MCF 10A (cell line): ENCODE results near the gene SERPINE1. TPM values are rescaled to one million over a fixed set of nuclear protein-coding genes. Genes with fewer than 3 reads are reported as not detected.

Experiments used
- BruUV-seq: library from RNA; stranded (reverse); fragments of 400-500 nt; replicated peaks from 2 replicates; lab custom pipeline; 2021; lab: Mats Ljungman, UMichigan
- CTCF ChIA-PET: fragments of 300-600 bp; sonication (Branson Sonifier 250); formaldehyde crosslinking; extraction: SDS; loops from one replicate; lab custom pipeline; 2021; ENCODE audit warnings: antibody characterized with exemption, inconsistent platforms; lab: Yijun Ruan, JAX
- POLR2A ChIA-PET: fragments of 300-600, 350-650 bp; sonication (Branson Sonifier 250); formaldehyde crosslinking; extraction: SDS; loops from one replicate; lab custom pipeline; 2020; ENCODE audit warnings: antibody characterized with exemption, inconsistent platforms; lab: Yijun Ruan, JAX
- DNase-seq: peaks from one replicate; pipeline ENCODE4 v3.0.0-alpha.2; 2018; ENCODE audit not compliant: unreplicated experiment
- H3K27ac Mint-ChIP-seq: one replicate; pipeline ENCODE4 v1.8.0; 2022; ENCODE audit warnings: mild to moderate bottlenecking, low read depth, mixed read lengths; ENCODE audit not compliant: unreplicated experiment
- H3K27me3 Mint-ChIP-seq: one replicate; pipeline ENCODE4 v1.8.0; 2022; ENCODE audit warnings: mixed read lengths; ENCODE audit not compliant: insufficient read depth, unreplicated experiment
- H3K36me3 Mint-ChIP-seq: one replicate; pipeline ENCODE4 v1.8.0; 2022; ENCODE audit warnings: mild to moderate bottlenecking, moderate library complexity, mixed read lengths; ENCODE audit not compliant: insufficient read depth, unreplicated experiment
- H3K4me1 Mint-ChIP-seq: one replicate; pipeline ENCODE4 v1.8.0; 2022; ENCODE audit warnings: mixed read lengths; ENCODE audit not compliant: insufficient read depth, unreplicated experiment
- H3K4me3 Mint-ChIP-seq: one replicate; pipeline ENCODE4 v1.8.0; 2022; ENCODE audit warnings: mild to moderate bottlenecking, moderate library complexity, mixed read lengths; ENCODE audit not compliant: unreplicated experiment
- H3K9me3 Mint-ChIP-seq: one replicate; pipeline ENCODE4 v1.8.0; 2022; ENCODE audit warnings: mixed read lengths; ENCODE audit not compliant: unreplicated experiment
- intact Hi-C: fragments of 100-400 bp; cut with micrococcal nuclease; formaldehyde crosslinking; loops from 2 replicates; pipeline ENCODE4 v1.14.1; 2022
- total RNA-seq: library from RNA; stranded (reverse); gene quantifications from 2 replicates; pipeline ENCODE4 v1.2.3, GENCODE V29; 2022
- TF ChIP-seq, protein P1 (sequence below): fragments of 200-600 bp; IDR thresholded peaks from one replicate; pipeline ENCODE4 v1.8.0; 2022; ENCODE audit warnings: antibody characterized with exemption, mild to moderate bottlenecking; ENCODE audit not compliant: unreplicated experiment

Gene SERPINE1
- total RNA-seq, 1 experiment from 2014 or later = 80.6 TPM

DNA sequence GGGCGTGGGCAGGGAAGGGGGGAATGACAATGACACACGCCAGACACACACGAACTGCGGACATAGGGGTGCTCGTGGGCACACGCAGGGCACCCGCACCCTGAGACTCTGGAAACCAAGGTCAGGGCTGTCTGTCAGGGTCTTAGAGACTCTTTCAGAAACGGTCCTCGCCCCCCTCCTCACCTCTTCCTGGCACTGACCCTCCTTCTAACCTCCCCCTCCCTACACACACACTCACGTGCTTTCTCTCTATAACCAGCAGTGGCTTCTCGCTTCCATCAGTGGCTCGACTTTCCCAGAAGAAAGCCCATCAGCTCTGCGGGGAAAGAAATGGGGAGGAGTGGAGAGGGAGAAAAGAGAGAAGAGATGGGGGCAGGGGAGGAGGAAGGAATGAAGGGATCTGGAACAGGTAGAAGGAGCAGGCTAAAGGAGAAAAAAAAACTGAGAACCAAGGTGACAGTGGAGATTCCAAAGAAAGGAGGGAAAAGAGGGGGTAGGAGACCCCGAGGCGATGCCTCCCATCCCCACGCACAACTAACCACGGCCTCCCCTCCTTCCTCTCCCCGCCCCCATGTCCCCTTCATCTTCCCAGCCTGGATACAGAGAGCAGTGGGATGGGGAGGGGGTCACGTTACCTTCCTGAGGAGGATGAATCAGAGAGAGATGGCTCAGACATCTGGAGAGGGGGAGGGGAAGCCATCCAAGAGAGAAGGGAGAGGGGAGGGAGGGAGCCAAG, 40.2 kb downstream of the SERPINE1 start:
- intact Hi-C loops = no loop called here

DNA sequence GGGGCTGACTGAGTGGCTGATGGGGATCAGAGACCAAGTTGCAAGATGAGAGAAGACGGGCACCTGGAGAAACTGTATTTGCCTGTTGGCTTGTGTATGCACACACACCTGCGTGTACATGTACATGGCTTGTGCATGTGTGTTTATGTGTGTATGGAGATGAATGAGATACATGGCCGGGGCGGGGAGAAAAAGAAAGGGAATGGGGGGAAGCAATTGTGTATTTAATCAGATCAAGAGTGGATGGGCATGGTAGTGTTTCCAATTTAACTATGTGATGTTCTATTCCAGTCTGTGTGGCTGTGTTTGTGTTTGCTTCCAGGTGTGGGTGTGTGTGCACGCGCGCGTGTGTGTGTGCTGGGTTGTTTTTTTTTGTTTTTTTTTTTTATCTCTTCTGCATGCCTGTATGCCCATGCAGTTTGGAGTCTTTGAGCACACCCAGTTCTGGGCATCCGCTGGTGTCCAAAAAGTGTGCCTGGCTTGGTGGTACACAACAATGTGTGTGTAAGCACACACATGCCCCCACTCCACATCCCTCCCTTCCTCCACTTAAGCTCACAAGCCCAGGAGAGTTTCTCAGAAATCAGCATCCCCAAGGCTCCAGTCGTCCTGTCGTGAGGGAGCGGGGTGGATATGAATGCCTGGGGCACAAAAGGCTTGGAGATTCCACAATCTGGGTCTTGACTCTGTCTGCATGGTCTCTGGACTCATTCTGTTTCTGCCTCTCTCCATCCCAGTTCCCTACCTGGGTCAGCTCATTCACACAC, 40.9 kb downstream of the SERPINE1 start:
- no TSS peak for BruUV-seq
- Mint-ChIP-seq H3K9me3 (no peaks in the 10 kb centered on the region), H3K4me3 (no peak overlapping the region), H3K27ac (no peak overlapping the region), H3K4me1 (peaks cover 50% of the 10 kb centered on the region), H3K27me3 (peaks cover 77% of the 10 kb centered on the region), H3K36me3 (peaks cover 4% of the 10 kb centered on the region)
- ChIA-PET CTCF (interaction anchor here (0.6 to 1.8 kb wide), 11 partner anchors 9 to 319 kb away, joined by 3 to 13 read pairs (median 3); partner anchors contain the start of gene FIS1), POLR2A (interaction anchor here (0.5 kb wide), 1 partner anchor 304 kb away, joined by 3 read pairs; no protein-coding TSS in a partner anchor)
- no peak for DNase-seq
- TF ChIP-seq, protein P1, sequence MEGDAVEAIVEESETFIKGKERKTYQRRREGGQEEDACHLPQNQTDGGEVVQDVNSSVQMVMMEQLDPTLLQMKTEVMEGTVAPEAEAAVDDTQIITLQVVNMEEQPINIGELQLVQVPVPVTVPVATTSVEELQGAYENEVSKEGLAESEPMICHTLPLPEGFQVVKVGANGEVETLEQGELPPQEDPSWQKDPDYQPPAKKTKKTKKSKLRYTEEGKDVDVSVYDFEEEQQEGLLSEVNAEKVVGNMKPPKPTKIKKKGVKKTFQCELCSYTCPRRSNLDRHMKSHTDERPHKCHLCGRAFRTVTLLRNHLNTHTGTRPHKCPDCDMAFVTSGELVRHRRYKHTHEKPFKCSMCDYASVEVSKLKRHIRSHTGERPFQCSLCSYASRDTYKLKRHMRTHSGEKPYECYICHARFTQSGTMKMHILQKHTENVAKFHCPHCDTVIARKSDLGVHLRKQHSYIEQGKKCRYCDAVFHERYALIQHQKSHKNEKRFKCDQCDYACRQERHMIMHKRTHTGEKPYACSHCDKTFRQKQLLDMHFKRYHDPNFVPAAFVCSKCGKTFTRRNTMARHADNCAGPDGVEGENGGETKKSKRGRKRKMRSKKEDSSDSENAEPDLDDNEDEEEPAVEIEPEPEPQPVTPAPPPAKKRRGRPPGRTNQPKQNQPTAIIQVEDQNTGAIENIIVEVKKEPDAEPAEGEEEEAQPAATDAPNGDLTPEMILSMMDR = no peak
- intact Hi-C loops = loop anchor here (2.0 kb wide), 1 partner anchor 23 kb away; no protein-coding TSS in a partner anchor

More for the DNA sequence above, 40.2 kb downstream of the SERPINE1 start:
- ChIA-PET POLR2A (no interaction called here), CTCF (no interaction called here)
- Mint-ChIP-seq H3K9me3 (no peaks in the 10 kb centered on the region), H3K27me3 (peaks cover 70% of the 10 kb centered on the region), H3K36me3 (peaks cover 4% of the 10 kb centered on the region), H3K27ac (no peak overlapping the region), H3K4me3 (peak overlapping the region; percentile 22), H3K4me1 (peaks cover 50% of the 10 kb centered on the region)
- TF ChIP-seq, protein P1 = no peak
- BruUV-seq = no TSS peak
- no peak for DNase-seq

DNA sequence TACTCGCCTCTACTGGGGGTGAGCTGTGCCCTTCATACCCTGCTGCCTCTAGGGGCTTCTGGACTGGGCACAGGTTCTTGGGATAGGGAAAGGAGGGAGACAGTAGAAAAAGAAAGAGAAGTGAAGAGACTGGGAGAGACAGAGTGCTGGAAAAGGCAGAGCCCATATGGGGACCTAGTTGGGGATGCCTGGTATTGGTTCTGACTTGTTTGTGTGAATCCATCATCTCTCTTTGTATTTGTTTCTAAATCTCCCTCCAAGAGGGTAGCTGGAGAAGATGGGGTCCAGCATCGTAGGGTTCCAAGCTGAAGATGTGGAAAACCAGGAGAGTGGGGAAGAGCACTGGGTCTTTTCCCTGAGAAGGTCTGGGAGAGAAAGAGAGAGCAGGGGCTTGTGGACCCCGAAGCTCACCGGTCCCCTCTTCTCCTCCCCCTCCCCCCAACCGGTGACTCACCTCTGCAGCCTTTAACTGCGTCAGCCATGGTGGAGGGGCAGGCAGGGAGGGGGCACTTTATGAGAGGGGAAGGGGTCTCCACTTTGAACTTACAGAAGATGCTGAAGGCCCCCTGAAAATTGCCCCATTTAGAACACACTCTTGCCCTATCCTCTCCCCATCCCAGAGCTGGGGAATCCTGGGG, 41.6 kb downstream of the SERPINE1 start:
- BruUV-seq = no TSS peak
- intact Hi-C loops = loop anchor here (2.0 kb wide), 1 partner anchor 24 kb away; no protein-coding TSS in a partner anchor
- Mint-ChIP-seq H3K4me1 (peaks cover 50% of the 10 kb centered on the region), H3K27ac (no peak overlapping the region), H3K9me3 (no peaks in the 10 kb centered on the region), H3K4me3 (peak overlapping the region; percentile 29), H3K36me3 (peaks cover 4% of the 10 kb centered on the region), H3K27me3 (peaks cover 84% of the 10 kb centered on the region)
- no peak for DNase-seq
- ChIA-PET POLR2A (interaction anchor here (0.5 kb wide), 2 partner anchors 48 to 305 kb away, joined by 3 to 4 read pairs; no protein-coding TSS in a partner anchor), CTCF (interaction anchor here (0.6 to 1.8 kb wide), 12 partner anchors 10 to 318 kb away, joined by 3 to 13 read pairs (median 3); partner anchors contain the start of gene FIS1)
- TF ChIP-seq, protein P1 = no peak
